Activated CD8-positive, alpha-beta T cell treated with anti-CD3 and anti-CD28 coated beads for 36 hours (primary cell): ENCODE data around the gene VPREB3. TPM values are rescaled to one million over a fixed set of nuclear protein-coding genes. Genes with fewer than 3 reads are reported as not detected.
A peak's percentile ranks its signal among the peaks of the same experiment; 100 is the strongest.

Experiments
- ATAC-seq: fragments of 200-7000 bp; cut with Tn5 transposase; one replicate; pipeline ENCODE4 v1.10.0; 2021; ENCODE audit warnings: mild to moderate bottlenecking, moderate library complexity
- CTCF ChIA-PET: fragments of 350-600 bp; sonication (Branson Sonifier 250); formaldehyde crosslinking; loops from one replicate; lab custom pipeline; 2021; ENCODE audit warnings: antibody characterized with exemption; lab: Charles Lee
- POLR2A ChIA-PET: fragments of 350-600 bp; sonication (Branson Sonifier 250); formaldehyde crosslinking; loops from one replicate; lab custom pipeline; 2021; ENCODE audit warnings: antibody characterized with exemption; lab: Charles Lee
- DNase-seq: peaks from one replicate; pipeline ENCODE4 v3.0.0-alpha.2; 2020
- H3K27ac Mint-ChIP-seq: one replicate; pipeline ENCODE4 v1.8.0; 2021; ENCODE audit warnings: mild to moderate bottlenecking, mixed read lengths
- H3K27me3 Mint-ChIP-seq: one replicate; pipeline ENCODE4 v1.8.0; 2021; ENCODE audit warnings: mixed read lengths
- H3K36me3 Mint-ChIP-seq: one replicate; pipeline ENCODE4 v1.8.0; 2021; ENCODE audit warnings: low read depth, mixed read lengths
- H3K4me1 Mint-ChIP-seq: one replicate; pipeline ENCODE4 v1.8.0; 2021; ENCODE audit warnings: low read depth, mixed read lengths
- H3K4me3 Mint-ChIP-seq: one replicate; pipeline ENCODE4 v1.8.0; 2021; ENCODE audit warnings: mild to moderate bottlenecking, moderate library complexity, mixed read lengths
- H3K9me3 Mint-ChIP-seq: one replicate; pipeline ENCODE4 v1.8.0; 2021; ENCODE audit warnings: mixed read lengths
- CTCF ChIP-seq: fragments of 200-600 bp; IDR thresholded peaks from one replicate; pipeline ENCODE4 v1.8.0; 2022; ENCODE audit warnings: antibody characterized with exemption, mild to moderate bottlenecking
- intact Hi-C: fragments of 100-400 bp; cut with micrococcal nuclease; formaldehyde crosslinking; loops from one replicate; pipeline ENCODE4 v1.10.0; 2022
- total RNA-seq, 2 experiments: library from RNA; stranded (reverse); gene quantifications; one replicate each; pipeline ENCODE4 v1.2.3, GENCODE V29; 2021

The VPREB3 gene
- total RNA-seq, 2 experiments from 2014 or later = not detected

- H3K4me1 Mint-ChIP-seq = peaks cover 39% of the 10 kb centered on the region
- intact Hi-C loops = no loop called here
- no peaks in the 10 kb centered on the region for H3K9me3 Mint-ChIP-seq
- no peak for TF ChIP-seq CTCF
- DNase-seq (no peak), ATAC-seq (no peak)
- POLR2A ChIA-PET = no interaction called here
- CTCF ChIA-PET = no interaction called here
- H3K27me3 Mint-ChIP-seq = no peaks in the 10 kb centered on the region
- H3K4me3 Mint-ChIP-seq = no peak overlapping the region
- H3K27ac Mint-ChIP-seq = no peak overlapping the region
- H3K36me3 Mint-ChIP-seq = peaks cover 25% of the 10 kb centered on the region
Measured at GRCh38 chr22:23790819-23791737, 36.9 kb upstream of the VPREB3 start.

GRCh38 chr22:23789638-23790037 is 35.4 kb upstream of the VPREB3 start:
- ATAC-seq (no peak), DNase-seq (no peak)
- Mint-ChIP-seq H3K4me3 (no peak overlapping the region), H3K27me3 (no peaks in the 10 kb centered on the region), H3K27ac (peak overlapping the region; percentile 8), H3K36me3 (peaks cover 21% of the 10 kb centered on the region), H3K9me3 (no peaks in the 10 kb centered on the region), H3K4me1 (peaks cover 41% of the 10 kb centered on the region)
- intact Hi-C loops = no loop called here
- CTCF ChIA-PET = interaction anchor here (1.5 kb wide), 1 partner anchor 15 kb away, joined by 6 read pairs; no protein-coding TSS in a partner anchor
- POLR2A ChIA-PET = interaction anchor here (0.6 to 2.5 kb wide), 7 partner anchors 22 to 148 kb away, joined by 3 to 9 read pairs (median 3); partner anchors contain the start of genes CHCHD10 and SLC2A11
- no peak for TF ChIP-seq CTCF

- intact Hi-C loops = no loop called here
- TF ChIP-seq CTCF = no peak
- H3K36me3 Mint-ChIP-seq = peaks cover 19% of the 10 kb centered on the region
- H3K4me3 Mint-ChIP-seq = peak overlapping the region; percentile 3
- H3K9me3 Mint-ChIP-seq = no peaks in the 10 kb centered on the region
- CTCF ChIA-PET = interaction anchor here (1.5 kb wide), 1 partner anchor 14 kb away, joined by 6 read pairs; no protein-coding TSS in a partner anchor
- no peaks in the 10 kb centered on the region for H3K27me3 Mint-ChIP-seq
- H3K4me1 Mint-ChIP-seq = peaks cover 45% of the 10 kb centered on the region
- H3K27ac Mint-ChIP-seq = no peak overlapping the region
- DNase-seq (no peak), ATAC-seq (no peak)
- POLR2A ChIA-PET = interaction anchor here (0.6 to 2.5 kb wide), 8 partner anchors 21 to 148 kb away, joined by 3 to 9 read pairs (median 3); partner anchors contain the start of genes CHCHD10 and SLC2A11
Measured at GRCh38 chr22:23789121-23789520, 34.9 kb upstream of the VPREB3 start.

GRCh38 chr22:23787910-23788309 is 33.7 kb upstream of the VPREB3 start:
- Mint-ChIP-seq H3K9me3 (no peaks in the 10 kb centered on the region), H3K27me3 (no peaks in the 10 kb centered on the region), H3K27ac (peak overlapping the region; percentile 84), H3K4me3 (peak overlapping the region; percentile 84), H3K36me3 (peaks cover 12% of the 10 kb centered on the region), H3K4me1 (peaks cover 44% of the 10 kb centered on the region)
- DNase-seq (no peak), ATAC-seq (no peak)
- ChIA-PET CTCF (no interaction called here), POLR2A (interaction anchor here (1.0 to 3.3 kb wide), 5 partner anchors 13 to 71 kb away, joined by 3 to 14 read pairs (median 5); partner anchors contain the start of gene CHCHD10)
- intact Hi-C loops = no loop called here
- no peak for TF ChIP-seq CTCF

GRCh38 chr22:23787600-23787896 is 33.3 kb upstream of the VPREB3 start:
- CTCF ChIA-PET = interaction anchor here (1.0 kb wide), 1 partner anchor 63 kb away, joined by 3 read pairs; no protein-coding TSS in a partner anchor
- H3K4me1 Mint-ChIP-seq = peaks cover 42% of the 10 kb centered on the region

More at GRCh38 chr22:23787600-23787896, 33.3 kb upstream of the VPREB3 start:
- no peak for DNase-seq
- intact Hi-C loops = no loop called here
- POLR2A ChIA-PET = interaction anchor here (1.0 to 3.3 kb wide), 4 partner anchors 13 to 64 kb away, joined by 3 to 14 read pairs (median 4); no protein-coding TSS in a partner anchor
- H3K27ac Mint-ChIP-seq = peak overlapping the region; percentile 84
- no peaks in the 10 kb centered on the region for H3K27me3 Mint-ChIP-seq
- H3K9me3 Mint-ChIP-seq = no peaks in the 10 kb centered on the region
- peak; percentile 28 for ATAC-seq
- peak overlapping the region; percentile 84 for H3K4me3 Mint-ChIP-seq
- H3K36me3 Mint-ChIP-seq = peaks cover 11% of the 10 kb centered on the region
- no peak for TF ChIP-seq CTCF
